A549 (cell line): Measurements from ENCODE around the gene SUN1.

Experiments used
- POLR2A ChIP-seq: IDR thresholded peaks from 2 replicates; pipeline ENCODE4 v1.6.1; 2012; ENCODE audit warnings: mild to moderate bottlenecking, low read length
- TF ChIP-seq, protein P1 (sequence below): fragments of >200 bp; sonication (Bioruptor Twin); formaldehyde crosslinking; IDR thresholded peaks from 3 replicates; pipeline ENCODE4 v1.5.1; 2016

DNA sequence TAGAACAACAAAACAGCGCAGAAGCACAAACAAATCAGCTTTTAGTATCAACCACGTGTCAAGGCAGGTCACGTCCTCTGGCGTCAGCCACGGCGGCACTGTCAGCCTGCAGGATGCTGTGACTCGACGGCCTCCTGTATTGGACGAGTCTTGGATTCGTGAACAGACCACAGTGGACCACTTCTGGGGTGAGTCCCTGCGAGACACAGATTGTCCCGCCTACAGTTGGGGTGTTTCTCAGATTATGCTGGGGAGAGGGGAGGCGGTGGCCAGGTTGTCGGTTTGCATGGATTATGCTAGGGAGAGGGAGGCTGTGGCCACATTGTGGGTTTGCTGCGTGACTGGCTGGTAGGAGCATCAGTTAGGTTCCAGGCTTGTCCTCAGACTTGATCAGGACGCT is 9.7 kb downstream of the SUN1 start:
- TF ChIP-seq, protein P1, sequence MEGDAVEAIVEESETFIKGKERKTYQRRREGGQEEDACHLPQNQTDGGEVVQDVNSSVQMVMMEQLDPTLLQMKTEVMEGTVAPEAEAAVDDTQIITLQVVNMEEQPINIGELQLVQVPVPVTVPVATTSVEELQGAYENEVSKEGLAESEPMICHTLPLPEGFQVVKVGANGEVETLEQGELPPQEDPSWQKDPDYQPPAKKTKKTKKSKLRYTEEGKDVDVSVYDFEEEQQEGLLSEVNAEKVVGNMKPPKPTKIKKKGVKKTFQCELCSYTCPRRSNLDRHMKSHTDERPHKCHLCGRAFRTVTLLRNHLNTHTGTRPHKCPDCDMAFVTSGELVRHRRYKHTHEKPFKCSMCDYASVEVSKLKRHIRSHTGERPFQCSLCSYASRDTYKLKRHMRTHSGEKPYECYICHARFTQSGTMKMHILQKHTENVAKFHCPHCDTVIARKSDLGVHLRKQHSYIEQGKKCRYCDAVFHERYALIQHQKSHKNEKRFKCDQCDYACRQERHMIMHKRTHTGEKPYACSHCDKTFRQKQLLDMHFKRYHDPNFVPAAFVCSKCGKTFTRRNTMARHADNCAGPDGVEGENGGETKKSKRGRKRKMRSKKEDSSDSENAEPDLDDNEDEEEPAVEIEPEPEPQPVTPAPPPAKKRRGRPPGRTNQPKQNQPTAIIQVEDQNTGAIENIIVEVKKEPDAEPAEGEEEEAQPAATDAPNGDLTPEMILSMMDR: no peak
- TF ChIP-seq POLR2A: no peak
